OCI-LY3 (cell line): ENCODE data around the gene LYSMD4.
"Not testable (repeated sequence)": the region's sequence is repeated elsewhere in the genome, so short reads cannot be mapped to it uniquely, and the experiment has no call there.

Experiments
- H2AFZ ChIP-seq: fragments of 200-600, 300-600 bp; shearing (Covaris generic); 2 replicates; pipeline ENCODE4 v1.6.0; 2014; ENCODE audit warnings: antibody characterized with exemption, low read depth, low read length
- H3K27ac ChIP-seq: fragments of 200-600, 300-600 bp; sonication (generic); 2 replicates; pipeline ENCODE4 v1.5.1; 2014; ENCODE audit warnings: mild to moderate bottlenecking, low read length, moderate library complexity, mixed read lengths
- H3K27me3 ChIP-seq: fragments of 200-600, 300-600 bp; sonication (generic); 2 replicates; pipeline ENCODE4 v1.6.1; 2014; ENCODE audit warnings: low read depth, low read length, mixed read lengths
- H3K36me3 ChIP-seq: fragments of 200-600, 300-600 bp; sonication (generic); replicated peaks from 2 replicates; pipeline ENCODE3; 2014; ENCODE audit warnings: low read depth, low read length, mixed read lengths
- H3K4me1 ChIP-seq: fragments of 300-600, 200-600 bp; sonication (generic); 2 replicates; pipeline ENCODE4 v1.6.1; 2014; ENCODE audit warnings: low read length, mixed read lengths
- H3K4me2 ChIP-seq: fragments of 200-600, 300-600 bp; sonication (generic); 2 replicates; pipeline ENCODE4 v1.6.1; 2014; ENCODE audit warnings: low read length, mixed read lengths
- H3K4me3 ChIP-seq: fragments of 300-600, 200-600 bp; sonication (generic); 2 replicates; pipeline ENCODE4 v1.5.1; 2014; ENCODE audit warnings: antibody characterized with exemption, mild to moderate bottlenecking, low read length, moderate library complexity
- H3K79me2 ChIP-seq: fragments of 300-600, 200-600 bp; shearing (Covaris generic); 2 replicates; pipeline ENCODE4 v1.6.1; 2014; ENCODE audit warnings: mild to moderate bottlenecking, low read length, mixed read lengths
- H3K9ac ChIP-seq: fragments of 300-600, 200-600 bp; shearing (Covaris generic); 2 replicates; pipeline ENCODE4 v1.6.0; 2014; ENCODE audit warnings: mild to moderate bottlenecking, low read length, moderate library complexity
- H3K9me3 ChIP-seq: fragments of 200-600, 300-600 bp; shearing (Covaris generic); 2 replicates; pipeline ENCODE4 v1.6.1; 2014; ENCODE audit warnings: low read length, mixed read lengths; ENCODE audit not compliant: insufficient read depth
- H4K20me1 ChIP-seq: fragments of 200-600, 300-600 bp; sonication (generic); 2 replicates; pipeline ENCODE4 v1.6.1; 2016; ENCODE audit warnings: low read length, mixed read lengths; ENCODE audit not compliant: insufficient read depth
- EZH2phosphoT487 ChIP-seq: fragments of 200-600 bp; shearing (Covaris generic); IDR thresholded peaks from 2 replicates; pipeline ENCODE4 v1.6.1; 2018; ENCODE audit warnings: antibody characterized with exemption, mixed run types, low read depth
- TF ChIP-seq, protein P1 (sequence below): fragments of 200-600, 300-600 bp; sonication (generic); IDR thresholded peaks from 2 replicates; pipeline ENCODE4 v1.5.1; 2014; ENCODE audit warnings: antibody characterized with exemption, low read length, low read depth

LYSMD4 gene

DNA sequence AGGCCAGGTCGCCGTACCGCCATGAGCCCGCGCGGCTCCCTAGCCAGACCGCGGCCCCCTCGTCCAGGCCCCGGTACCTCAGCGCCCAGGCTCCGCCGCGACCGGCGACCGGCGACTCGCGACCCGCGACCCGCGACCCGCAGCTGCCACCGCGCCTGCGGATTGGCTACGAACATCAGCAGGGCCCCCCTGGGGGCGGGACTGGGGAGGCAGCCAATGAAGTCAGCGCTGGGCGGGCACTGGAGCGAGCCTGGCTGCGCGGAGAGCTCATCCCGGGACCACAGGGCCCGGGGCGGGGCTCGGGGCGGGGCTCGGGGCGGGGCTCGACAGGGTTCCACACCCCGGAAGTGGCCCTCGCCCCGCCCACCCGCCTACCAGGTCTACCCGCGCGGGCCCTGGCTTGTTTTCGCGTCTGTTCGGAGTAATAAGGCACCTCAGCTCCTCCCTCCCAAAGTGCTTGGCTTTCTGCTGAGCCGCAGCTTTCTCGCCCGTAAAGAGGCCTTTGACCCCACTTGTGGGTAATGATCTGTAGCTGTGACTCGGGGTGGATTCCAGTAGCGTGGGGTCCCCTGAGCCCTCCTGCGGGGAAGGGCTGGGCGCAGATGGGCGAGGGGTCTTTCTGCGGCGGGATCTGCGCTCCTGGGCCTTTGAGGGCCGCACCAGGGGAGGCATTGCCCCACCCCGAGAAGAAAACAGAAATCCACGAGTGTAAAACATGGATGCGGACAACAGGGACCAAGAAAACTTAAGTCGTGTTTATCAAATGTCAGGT lies at the start of gene LYSMD4:
Gene LYSMD4, minus strand, starts transcription at position 170 of the 772 bp plus-strand sequence. CDS start 1,438 bp downstream, outside the sequence.
- Histone ChIP-seq H4K20me1 (no peaks in the 10 kb centered on the region), H3K4me2 (peak within 1 kb of the TSS; percentile 98), H3K4me1 (peaks cover 5% of the 10 kb centered on the region; the same call in 1 of the 2 replicates), H3K9me3 (no peaks in the 10 kb centered on the region), H3K27me3 (no peaks in the 10 kb centered on the region), H3K9ac (peak within 1 kb of the TSS; percentile 84), H3K4me3 (peak within 1 kb of the TSS; percentile 94), H3K27ac (no peak within 1 kb of the TSS), H3K79me2 (no peaks in the 10 kb centered on the region), H2AFZ (peak within 1 kb of the TSS; percentile 100), H3K36me3 (no peaks in the 10 kb centered on the region)
- TF ChIP-seq, protein P1, sequence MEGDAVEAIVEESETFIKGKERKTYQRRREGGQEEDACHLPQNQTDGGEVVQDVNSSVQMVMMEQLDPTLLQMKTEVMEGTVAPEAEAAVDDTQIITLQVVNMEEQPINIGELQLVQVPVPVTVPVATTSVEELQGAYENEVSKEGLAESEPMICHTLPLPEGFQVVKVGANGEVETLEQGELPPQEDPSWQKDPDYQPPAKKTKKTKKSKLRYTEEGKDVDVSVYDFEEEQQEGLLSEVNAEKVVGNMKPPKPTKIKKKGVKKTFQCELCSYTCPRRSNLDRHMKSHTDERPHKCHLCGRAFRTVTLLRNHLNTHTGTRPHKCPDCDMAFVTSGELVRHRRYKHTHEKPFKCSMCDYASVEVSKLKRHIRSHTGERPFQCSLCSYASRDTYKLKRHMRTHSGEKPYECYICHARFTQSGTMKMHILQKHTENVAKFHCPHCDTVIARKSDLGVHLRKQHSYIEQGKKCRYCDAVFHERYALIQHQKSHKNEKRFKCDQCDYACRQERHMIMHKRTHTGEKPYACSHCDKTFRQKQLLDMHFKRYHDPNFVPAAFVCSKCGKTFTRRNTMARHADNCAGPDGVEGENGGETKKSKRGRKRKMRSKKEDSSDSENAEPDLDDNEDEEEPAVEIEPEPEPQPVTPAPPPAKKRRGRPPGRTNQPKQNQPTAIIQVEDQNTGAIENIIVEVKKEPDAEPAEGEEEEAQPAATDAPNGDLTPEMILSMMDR: no peak
- no peak for TF ChIP-seq EZH2phosphoT487

DNA sequence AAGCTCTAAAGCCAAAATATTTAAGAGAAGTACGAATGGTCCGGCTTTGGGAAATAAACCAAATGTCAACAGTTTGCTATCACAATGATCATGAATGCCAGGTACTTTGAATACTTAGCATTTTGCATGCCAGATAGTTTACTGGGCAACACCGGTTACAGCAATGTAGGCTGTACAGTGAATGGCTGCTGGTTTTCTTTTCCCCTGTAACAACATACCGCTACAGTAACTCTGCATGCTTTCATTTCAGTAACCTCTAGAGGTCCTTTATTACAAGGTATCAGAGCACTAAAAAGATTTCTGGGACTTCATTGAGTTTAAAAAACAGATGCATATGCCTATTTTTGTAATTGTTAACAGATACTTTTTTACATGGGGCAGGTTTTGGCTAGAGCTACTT lies 48.8 kb upstream of the LYSMD4 start:
- not testable (repeated sequence) for H3K4me1 ChIP-seq, H4K20me1 ChIP-seq, H3K79me2 ChIP-seq, H2AFZ ChIP-seq, H3K9ac ChIP-seq, H3K36me3 ChIP-seq, H3K9me3 ChIP-seq, H3K27ac ChIP-seq, H3K4me2 ChIP-seq, H3K27me3 ChIP-seq, H3K4me3 ChIP-seq

DNA sequence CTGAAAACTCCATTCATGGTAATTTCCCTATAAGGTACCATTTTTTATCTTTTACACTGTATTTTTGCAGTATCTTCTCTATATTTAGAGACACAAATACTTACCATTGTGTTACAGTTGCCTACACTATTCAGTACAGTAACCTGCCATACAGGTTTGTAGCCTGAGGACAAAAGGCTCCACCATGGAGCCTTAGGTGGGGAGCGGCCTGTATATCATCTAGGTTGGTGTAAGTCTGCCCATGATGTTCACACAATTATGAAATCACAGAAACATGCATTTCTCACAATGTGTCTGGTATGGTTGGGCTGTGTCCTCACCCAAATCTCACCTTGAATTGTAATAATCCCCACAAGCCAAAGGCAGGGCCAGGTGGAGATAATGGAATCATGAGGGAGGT lies 43.9 kb upstream of the LYSMD4 start:
- H3K4me1 ChIP-seq: no peaks in the 10 kb centered on the region
- H3K4me2 ChIP-seq: no peak overlapping the region
- no peaks in the 10 kb centered on the region for H4K20me1 ChIP-seq
- H3K4me3 ChIP-seq: no peak overlapping the region
- no peak overlapping the region for H2AFZ ChIP-seq
- TF ChIP-seq EZH2phosphoT487: no peak
- TF ChIP-seq, protein P1: no peak
- no peak overlapping the region for H3K27ac ChIP-seq
- H3K27me3 ChIP-seq: no peaks in the 10 kb centered on the region
- H3K36me3 ChIP-seq: no peaks in the 10 kb centered on the region
- no peaks in the 10 kb centered on the region for H3K9me3 ChIP-seq
- no peak overlapping the region for H3K9ac ChIP-seq
- no peaks in the 10 kb centered on the region for H3K79me2 ChIP-seq

DNA sequence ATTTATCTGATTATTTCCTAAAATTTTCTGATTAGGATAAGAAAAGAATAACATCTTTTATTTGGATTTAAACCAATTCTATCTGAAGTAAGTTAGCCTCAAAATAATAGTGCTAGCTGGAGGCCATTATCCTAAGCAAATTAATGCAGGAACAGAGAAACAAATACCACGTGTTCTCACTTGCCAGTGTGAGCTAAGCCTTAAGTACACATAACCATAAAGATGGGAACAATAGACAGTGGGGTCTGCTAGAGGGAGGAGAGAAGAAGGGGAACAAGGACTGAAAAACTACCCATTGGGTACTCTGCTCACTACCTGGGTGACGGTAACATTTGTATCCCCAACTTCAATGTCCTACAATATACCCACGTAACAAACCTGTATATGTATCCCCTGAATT lies 31.3 kb upstream of the LYSMD4 start:
- no peaks in the 10 kb centered on the region for H3K36me3 ChIP-seq
- H2AFZ ChIP-seq: no peak overlapping the region
- H3K9ac ChIP-seq: no peak overlapping the region
- no peak overlapping the region for H3K27ac ChIP-seq
- H3K4me1 ChIP-seq: no peaks in the 10 kb centered on the region
- no peaks in the 10 kb centered on the region for H3K27me3 ChIP-seq
- TF ChIP-seq, protein P1: no peak
- TF ChIP-seq EZH2phosphoT487: no peak
- no peaks in the 10 kb centered on the region for H3K79me2 ChIP-seq
- H3K4me2 ChIP-seq: no peak overlapping the region
- no peaks in the 10 kb centered on the region for H3K9me3 ChIP-seq
- no peaks in the 10 kb centered on the region for H4K20me1 ChIP-seq
- no peak overlapping the region for H3K4me3 ChIP-seq
